MCF 10A (cell line): ENCODE results near the gene PTF1A. TPM values are rescaled to one million over a fixed set of nuclear protein-coding genes. Genes with fewer than 3 reads are reported as not detected.

Source experiments
- BruUV-seq: library from RNA; stranded (reverse); fragments of 400-500 nt; replicated peaks from 2 replicates; lab custom pipeline; 2021; lab: Mats Ljungman, UMichigan
- CTCF ChIA-PET: fragments of 300-600 bp; sonication (Branson Sonifier 250); formaldehyde crosslinking; extraction: SDS; loops from one replicate; lab custom pipeline; 2021; ENCODE audit warnings: antibody characterized with exemption, inconsistent platforms; lab: Yijun Ruan, JAX
- POLR2A ChIA-PET: fragments of 300-600, 350-650 bp; sonication (Branson Sonifier 250); formaldehyde crosslinking; extraction: SDS; loops from one replicate; lab custom pipeline; 2020; ENCODE audit warnings: antibody characterized with exemption, inconsistent platforms; lab: Yijun Ruan, JAX
- DNase-seq: peaks from one replicate; pipeline ENCODE4 v3.0.0-alpha.2; 2018; ENCODE audit not compliant: unreplicated experiment
- H3K27ac Mint-ChIP-seq: one replicate; pipeline ENCODE4 v1.8.0; 2022; ENCODE audit warnings: mild to moderate bottlenecking, low read depth, mixed read lengths; ENCODE audit not compliant: unreplicated experiment
- H3K27me3 Mint-ChIP-seq: one replicate; pipeline ENCODE4 v1.8.0; 2022; ENCODE audit warnings: mixed read lengths; ENCODE audit not compliant: insufficient read depth, unreplicated experiment
- H3K36me3 Mint-ChIP-seq: one replicate; pipeline ENCODE4 v1.8.0; 2022; ENCODE audit warnings: mild to moderate bottlenecking, moderate library complexity, mixed read lengths; ENCODE audit not compliant: insufficient read depth, unreplicated experiment
- H3K4me1 Mint-ChIP-seq: one replicate; pipeline ENCODE4 v1.8.0; 2022; ENCODE audit warnings: mixed read lengths; ENCODE audit not compliant: insufficient read depth, unreplicated experiment
- H3K4me3 Mint-ChIP-seq: one replicate; pipeline ENCODE4 v1.8.0; 2022; ENCODE audit warnings: mild to moderate bottlenecking, moderate library complexity, mixed read lengths; ENCODE audit not compliant: unreplicated experiment
- H3K9me3 Mint-ChIP-seq: one replicate; pipeline ENCODE4 v1.8.0; 2022; ENCODE audit warnings: mixed read lengths; ENCODE audit not compliant: unreplicated experiment
- CTCF ChIP-seq: fragments of 200-600 bp; IDR thresholded peaks from one replicate; pipeline ENCODE4 v1.8.0; 2022; ENCODE audit warnings: antibody characterized with exemption, mild to moderate bottlenecking; ENCODE audit not compliant: unreplicated experiment
- intact Hi-C: fragments of 100-400 bp; cut with micrococcal nuclease; formaldehyde crosslinking; loops from 2 replicates; pipeline ENCODE4 v1.14.1; 2022
- total RNA-seq: library from RNA; stranded (reverse); gene quantifications from 2 replicates; pipeline ENCODE4 v1.2.3, GENCODE V29; 2022

Gene PTF1A
- total RNA-seq, 1 experiment from 2014 or later, result not detected

DNA sequence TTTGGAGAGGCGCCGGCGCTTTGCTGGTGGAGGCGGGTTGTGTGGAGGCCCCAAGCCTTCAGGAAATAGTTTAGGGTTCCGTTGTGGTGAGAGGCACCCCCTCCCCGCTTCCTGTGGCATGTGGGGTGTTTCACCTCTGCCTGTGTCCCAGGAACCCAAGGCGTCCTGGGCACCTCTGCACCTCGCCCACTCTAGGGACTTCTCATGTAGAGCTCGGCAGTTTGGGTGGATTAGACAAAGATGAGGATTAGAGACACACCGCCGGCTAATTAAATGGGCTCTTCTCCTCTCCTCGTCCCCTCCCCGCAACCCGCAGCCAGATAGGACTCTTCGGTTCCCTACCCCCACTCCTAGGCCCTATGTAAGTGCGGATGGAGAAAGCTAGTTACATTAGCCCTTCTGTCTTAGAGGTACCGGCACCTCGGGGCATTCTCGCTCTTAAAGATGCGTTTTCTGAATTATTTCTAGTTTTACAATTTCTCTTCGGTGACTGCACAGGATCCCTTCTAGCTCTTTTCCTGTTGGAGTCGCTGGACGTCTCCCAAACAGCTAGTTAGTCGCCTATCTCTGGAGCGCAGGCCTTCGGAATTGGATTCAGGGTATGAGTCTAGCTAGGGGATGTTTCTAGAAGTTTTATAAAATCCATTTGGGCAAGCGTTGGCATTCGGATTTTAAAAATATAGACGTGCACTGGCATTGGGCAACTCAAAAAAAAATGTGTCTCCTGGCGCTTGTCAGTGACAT lies 7.8 kb downstream of the PTF1A start:
- ChIA-PET POLR2A (interaction anchor here (0.7 kb wide), 1 partner anchor 110 kb away, joined by 3 read pairs; no protein-coding TSS in a partner anchor), CTCF (no interaction called here)
- no peak overlapping the region for H3K4me3 Mint-ChIP-seq
- no peaks in the 10 kb centered on the region for H3K36me3 Mint-ChIP-seq
- H3K27me3 Mint-ChIP-seq, result peaks cover 69% of the 10 kb centered on the region
- intact Hi-C loops, result no loop called here
- BruUV-seq, result no TSS peak
- no peak for TF ChIP-seq CTCF
- no peaks in the 10 kb centered on the region for H3K9me3 Mint-ChIP-seq
- no peak for DNase-seq
- H3K4me1 Mint-ChIP-seq, result no peaks in the 10 kb centered on the region
- H3K27ac Mint-ChIP-seq, result no peak overlapping the region

GRCh38 chr10:23200586-23200985 lies 8.5 kb downstream of the PTF1A start:
- no TSS peak for BruUV-seq
- CTCF ChIA-PET, result no interaction called here
- intact Hi-C loops, result no loop called here
- no peak overlapping the region for H3K27ac Mint-ChIP-seq
- POLR2A ChIA-PET, result no interaction called here
- no peaks in the 10 kb centered on the region for H3K4me1 Mint-ChIP-seq
- peaks cover 72% of the 10 kb centered on the region for H3K27me3 Mint-ChIP-seq
- H3K36me3 Mint-ChIP-seq, result no peaks in the 10 kb centered on the region
- H3K9me3 Mint-ChIP-seq, result no peaks in the 10 kb centered on the region
- TF ChIP-seq CTCF, result no peak
- no peak overlapping the region for H3K4me3 Mint-ChIP-seq
- DNase-seq, result no peak

DNA sequence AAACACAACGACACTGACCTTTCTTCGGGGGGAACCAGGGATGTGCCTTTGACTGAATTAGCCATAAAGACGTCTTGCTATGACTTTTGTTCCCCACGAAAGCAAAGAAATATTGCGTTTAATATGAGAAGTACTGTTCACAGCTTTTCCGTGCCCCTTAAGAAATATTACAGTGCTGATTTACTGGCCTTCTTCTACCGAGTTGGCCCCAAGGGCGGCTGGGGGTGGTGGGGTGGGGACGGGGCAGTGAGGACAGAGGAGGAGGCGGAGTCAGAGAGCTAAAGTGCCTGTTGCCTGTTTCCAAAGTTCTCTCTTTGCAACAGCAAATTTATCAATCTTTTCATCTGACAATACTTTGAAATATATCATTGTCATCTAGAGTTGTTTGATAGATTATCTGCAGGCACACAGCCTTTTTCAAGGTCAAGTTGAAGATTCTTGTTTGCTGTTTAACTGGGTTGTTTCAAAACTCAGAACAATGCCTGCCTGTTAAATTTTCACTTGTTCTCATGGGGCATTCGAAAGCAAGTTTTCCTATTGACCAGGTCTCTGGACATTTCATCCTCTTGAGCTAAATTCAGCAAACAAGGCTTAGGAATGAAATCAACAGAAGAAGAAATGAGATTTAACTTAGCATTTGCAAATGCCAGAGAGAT lies 9.0 kb downstream of the PTF1A start:
- ChIA-PET POLR2A (no interaction called here), CTCF (interaction anchor here (0.8 kb wide), 2 partner anchors 12 to 328 kb away, joined by 3 read pairs; no protein-coding TSS in a partner anchor)
- intact Hi-C loops, result no loop called here
- BruUV-seq, result no TSS peak
- Mint-ChIP-seq H3K4me3 (no peak overlapping the region), H3K4me1 (no peaks in the 10 kb centered on the region), H3K27ac (no peak overlapping the region), H3K36me3 (no peaks in the 10 kb centered on the region), H3K27me3 (peaks cover 72% of the 10 kb centered on the region), H3K9me3 (no peaks in the 10 kb centered on the region)
- no peak for DNase-seq
- no peak for TF ChIP-seq CTCF

GRCh38 chr10:23201837-23202236 lies 9.7 kb downstream of the PTF1A start:
- Mint-ChIP-seq H3K4me1 (no peaks in the 10 kb centered on the region), H3K9me3 (no peaks in the 10 kb centered on the region), H3K27ac (no peak overlapping the region), H3K4me3 (no peak overlapping the region), H3K36me3 (no peaks in the 10 kb centered on the region), H3K27me3 (peaks cover 72% of the 10 kb centered on the region)
- no peak for DNase-seq
- no peak for TF ChIP-seq CTCF
- ChIA-PET CTCF (interaction anchor here (0.8 kb wide), 3 partner anchors 11 to 328 kb away, joined by 3 read pairs; no protein-coding TSS in a partner anchor), POLR2A (no interaction called here)
- intact Hi-C loops, result no loop called here
- BruUV-seq, result no TSS peak
